ENCODE data around the gene REXO1. TPM values are rescaled to one million over a fixed set of nuclear protein-coding genes. Genes with fewer than 3 reads are reported as not detected.

Gene REXO1
- total RNA-seq, 1 experiment from 2014 or later, result 52.2 TPM

- ATAC-seq, result no peak
- no peaks in the 10 kb centered on the region for H3K9me2 ChIP-seq (ENCODE audit: insufficient read depth)
- ChIA-PET RAD21 (ENCODE audit: low non-redundant PET in 1 of 2, low total read pairs in 2 of 2, uncharacterized antibody in 2 of 2, unreplicated experiment in 2 of 2) (interaction anchor here in 1 of 2 experiments (0.6 kb wide), 1 partner anchor 114 kb away, joined by 4 read pairs; no protein-coding TSS in a partner anchor), CTCF (interaction anchor here (1.5 kb wide), 1 partner anchor 9 kb away, joined by 3 read pairs; no protein-coding TSS in a partner anchor), POLR2A (no interaction called here)
- peaks cover 0 to 4% of the 10 kb centered on the region in 2 experiments; a peak in 1 of 4 replicates for H3K9me3 ChIP-seq (ENCODE audit: control insufficient read depth in 1 of 2, insufficient read depth in 1 of 2, low read depth in 1 of 2, low read length in 2 of 2)
- no peak overlapping the region for H2AFZ ChIP-seq (ENCODE audit: low read depth, low read length, poor library complexity, severe bottlenecking)
- peaks cover 0 to 4% of the 10 kb centered on the region in 2 experiments; a peak in 2 of 4 replicates for H3K4me1 ChIP-seq (ENCODE audit: control insufficient read depth in 1 of 2, insufficient read depth in 2 of 2, low read length in 2 of 2)
- H3K79me2 ChIP-seq (ENCODE audit: insufficient read depth, low read length), result no peaks in the 10 kb centered on the region
- no peak overlapping the region for H3K4me3 ChIP-seq (replicated peaks in 1 of 2; ENCODE audit: low read depth in 1 of 2, low read length in 2 of 2)
- H3K27ac ChIP-seq (ENCODE audit: low read depth, low read length), result no peak overlapping the region
- H3K9ac ChIP-seq (ENCODE audit: low read length), result no peak overlapping the region
- no peaks in the 10 kb centered on the region for H4K20me1 ChIP-seq (ENCODE audit: insufficient read depth)
- intact Hi-C loops (cut with micrococcal nuclease), result no loop called here
- TF ChIP-seq EGR1 (IDR thresholded peaks at IDR 0.05; ENCODE audit: low read depth), result no peak
- peak; percentile 53 for TF ChIP-seq TCF7L2 (IDR thresholded peaks at IDR 0.05; ENCODE audit: borderline replicate concordance, extremely low read depth, insufficient read depth, insufficient read length)
- H3K4me2 ChIP-seq (ENCODE audit: low read length), result no peak overlapping the region
- DNase-seq (ENCODE audit: low read depth, low spot score), result no peak
- no peaks in the 10 kb centered on the region for H3K27me3 ChIP-seq (ENCODE audit: insufficient read depth, low read length)
- BruUV-seq (replicated peaks), result no TSS peak
- H3K36me3 ChIP-seq (ENCODE audit: control insufficient read depth in 1 of 2, insufficient read depth in 2 of 2, low read length in 2 of 2), result no peaks in the 10 kb centered on the region
Observed at GRCh38 chr19:1787116-1787515, 61.2 kb downstream of the REXO1 start.

- Histone ChIP-seq H3K27ac (ENCODE audit: low read depth, low read length) (no peak overlapping the region), H3K79me2 (ENCODE audit: insufficient read depth, low read length) (no peaks in the 10 kb centered on the region), H3K4me1 (ENCODE audit: control insufficient read depth in 1 of 2, insufficient read depth in 2 of 2, low read length in 2 of 2) (peaks cover 0 to 4% of the 10 kb centered on the region in 2 experiments; a peak in 2 of 4 replicates), H3K4me2 (ENCODE audit: low read length) (no peak overlapping the region), H2AFZ (ENCODE audit: low read depth, low read length, poor library complexity, severe bottlenecking) (no peak overlapping the region), H4K20me1 (ENCODE audit: insufficient read depth) (no peaks in the 10 kb centered on the region), H3K9me3 (ENCODE audit: control insufficient read depth in 1 of 2, insufficient read depth in 1 of 2, low read depth in 1 of 2, low read length in 2 of 2) (peaks cover 0 to 8% of the 10 kb centered on the region in 2 experiments; a peak in 1 of 4 replicates), H3K9ac (ENCODE audit: low read length) (no peak overlapping the region), H3K36me3 (ENCODE audit: control insufficient read depth in 1 of 2, insufficient read depth in 2 of 2, low read length in 2 of 2) (no peaks in the 10 kb centered on the region), H3K9me2 (ENCODE audit: insufficient read depth) (no peaks in the 10 kb centered on the region), H3K27me3 (ENCODE audit: insufficient read depth, low read length) (no peaks in the 10 kb centered on the region), H3K4me3 (replicated peaks in 1 of 2; ENCODE audit: low read depth in 1 of 2, low read length in 2 of 2) (no peak overlapping the region)
- ATAC-seq (no peak), DNase-seq (ENCODE audit: low read depth, low spot score) (no peak)
- no TSS peak for BruUV-seq (replicated peaks)
- intact Hi-C loops (cut with micrococcal nuclease), result no loop called here
- CTCF ChIA-PET, result interaction anchor here (0.6 kb wide), 1 partner anchor 9 kb away, joined by 5 read pairs; no protein-coding TSS in a partner anchor
- POLR2A ChIA-PET, result no interaction called here
- RAD21 ChIA-PET (ENCODE audit: low non-redundant PET in 1 of 2, low total read pairs in 2 of 2, uncharacterized antibody in 2 of 2, unreplicated experiment in 2 of 2), result no interaction called here
- TF ChIP-seq CBX3 (IDR thresholded peaks at IDR 0.05; ENCODE audit: low read depth) (no peak), MAX (IDR thresholded peaks at IDR 0.05) (no peak), SIN3A (IDR thresholded peaks at IDR 0.05; ENCODE audit: low read depth) (no peak), POLR2AphosphoS5 (IDR thresholded peaks at IDR 0.05; ENCODE audit: low read depth, low read length) (no peak), TCF7L2 (IDR thresholded peaks at IDR 0.05; ENCODE audit: borderline replicate concordance, extremely low read depth, insufficient read depth, insufficient read length) (no peak), ELF1 (IDR thresholded peaks at IDR 0.05; ENCODE audit: borderline replicate concordance, low read depth) (no peak), ZNF274 (IDR thresholded peaks at IDR 0.05; ENCODE audit: low read depth, low read length) (no peak), RAD21 (IDR thresholded peaks at IDR 0.05; ENCODE audit: low read depth) (no peak)
Observed at GRCh38 chr19:1786668-1787067, 61.6 kb downstream of the REXO1 start.
